ENCODE data around the gene WWP2.

- TF ChIP-seq, protein P1, sequence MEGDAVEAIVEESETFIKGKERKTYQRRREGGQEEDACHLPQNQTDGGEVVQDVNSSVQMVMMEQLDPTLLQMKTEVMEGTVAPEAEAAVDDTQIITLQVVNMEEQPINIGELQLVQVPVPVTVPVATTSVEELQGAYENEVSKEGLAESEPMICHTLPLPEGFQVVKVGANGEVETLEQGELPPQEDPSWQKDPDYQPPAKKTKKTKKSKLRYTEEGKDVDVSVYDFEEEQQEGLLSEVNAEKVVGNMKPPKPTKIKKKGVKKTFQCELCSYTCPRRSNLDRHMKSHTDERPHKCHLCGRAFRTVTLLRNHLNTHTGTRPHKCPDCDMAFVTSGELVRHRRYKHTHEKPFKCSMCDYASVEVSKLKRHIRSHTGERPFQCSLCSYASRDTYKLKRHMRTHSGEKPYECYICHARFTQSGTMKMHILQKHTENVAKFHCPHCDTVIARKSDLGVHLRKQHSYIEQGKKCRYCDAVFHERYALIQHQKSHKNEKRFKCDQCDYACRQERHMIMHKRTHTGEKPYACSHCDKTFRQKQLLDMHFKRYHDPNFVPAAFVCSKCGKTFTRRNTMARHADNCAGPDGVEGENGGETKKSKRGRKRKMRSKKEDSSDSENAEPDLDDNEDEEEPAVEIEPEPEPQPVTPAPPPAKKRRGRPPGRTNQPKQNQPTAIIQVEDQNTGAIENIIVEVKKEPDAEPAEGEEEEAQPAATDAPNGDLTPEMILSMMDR (optimal IDR thresholded peaks at IDR 0.05 in 1 of 3, IDR thresholded peaks at IDR 0.05 in 1 of 3, conservative IDR thresholded peaks at IDR 0.05 in 1 of 3; ENCODE audit: extremely low read depth in 1 of 3, insufficient read depth in 2 of 3, low read length in 3 of 3): no peak
- TF ChIP-seq EZH2 (IDR thresholded peaks at IDR 0.05; ENCODE audit: low read length): no peak
Measured at GRCh38 chr16:69820926-69821541, 58.9 kb downstream of the WWP2 start.

Data from keratinocyte (primary cell).